Neuronal stem cell (in vitro differentiated cells): ENCODE data around the gene PARD3.

ENCODE experiments used
- DNase-seq: peaks from one replicate; pipeline ENCODE4 v3.0.0-alpha.2; 2013; ENCODE audit warnings: low spot score
- H2AFZ ChIP-seq: one replicate; pipeline ENCODE4 v1.6.1; 2013; ENCODE audit warnings: mild to moderate bottlenecking, low read length, inconsistent platforms
- H2AK5ac ChIP-seq: 2 replicates; pipeline ENCODE4 v1.6.1; 2013; ENCODE audit warnings: low read depth, mild to moderate bottlenecking, inconsistent platforms, low read length, moderate library complexity, mixed read lengths
- H2BK120ac ChIP-seq: 2 replicates; pipeline ENCODE4 v1.6.1; 2013; ENCODE audit warnings: low read depth, mild to moderate bottlenecking, inconsistent platforms, low read length, moderate library complexity, mixed read lengths
- H2BK12ac ChIP-seq: one replicate; pipeline ENCODE4 v1.6.1; 2013; ENCODE audit warnings: low read length, inconsistent platforms
- H2BK15ac ChIP-seq: 2 replicates; pipeline ENCODE4 v1.6.1; 2013; ENCODE audit warnings: mild to moderate bottlenecking, low read length, inconsistent platforms, mixed read lengths
- H2BK5ac ChIP-seq: one replicate; pipeline ENCODE4 v1.6.1; 2013; ENCODE audit warnings: inconsistent platforms, mild to moderate bottlenecking, low read length, moderate library complexity
- H3K14ac ChIP-seq: one replicate; pipeline ENCODE4 v1.6.1; 2013; ENCODE audit warnings: low read length, inconsistent platforms
- H3K18ac ChIP-seq: 2 replicates; pipeline ENCODE4 v1.6.1; 2013; ENCODE audit warnings: low read length, inconsistent platforms
- H3K23ac ChIP-seq: 2 replicates; pipeline ENCODE4 v1.6.1; 2013; ENCODE audit warnings: low read depth, mild to moderate bottlenecking, mixed read lengths, low read length, inconsistent platforms; ENCODE audit not compliant: poor library complexity
- H3K27ac ChIP-seq: replicated peaks from 3 replicates; pipeline ENCODE4 v1.5.1; 2013; ENCODE audit warnings: low read length, inconsistent platforms
- H3K27me3 ChIP-seq, 3 experiments: 2 replicates each; pipeline ENCODE4 v1.6.1; 2013; ENCODE audit warnings: low read length in 3 of 3, mild to moderate bottlenecking in 2 of 3, inconsistent platforms in 1 of 3, low read depth in 1 of 3, mixed read lengths in 1 of 3, moderate library complexity in 1 of 3; ENCODE audit not compliant: control insufficient read depth in 3 of 3, insufficient read depth in 3 of 3
- H3K36me3 ChIP-seq, 2 donors: replicated peaks in 1 of 2; 2 replicates each; pipeline ENCODE4 v1.6.1; 2013; ENCODE audit warnings: low read length in 2 of 2; ENCODE audit not compliant: control insufficient read depth in 2 of 2, insufficient read depth in 2 of 2
- H3K4ac ChIP-seq: 2 replicates; pipeline ENCODE4 v1.6.1; 2013; ENCODE audit warnings: inconsistent platforms, mild to moderate bottlenecking, low read length, moderate library complexity
- H3K4me1 ChIP-seq, 2 donors: 1 replicate in 1 of 2; 2 replicates in 1 of 2; pipeline ENCODE4 v1.6.1; 2013; ENCODE audit warnings: low read length in 2 of 2, low read depth in 1 of 2; ENCODE audit not compliant: control insufficient read depth in 2 of 2, insufficient read depth in 1 of 2
- H3K4me2 ChIP-seq: one replicate; pipeline ENCODE4 v1.6.1; 2013; ENCODE audit warnings: mild to moderate bottlenecking, low read length, inconsistent platforms; ENCODE audit not compliant: insufficient read depth, poor library complexity, severe bottlenecking
- H3K4me3 ChIP-seq, 2 donors: 2 replicates each; pipeline ENCODE4 v1.5.1; 2013; ENCODE audit warnings: low read length in 2 of 2, mild to moderate bottlenecking in 2 of 2, inconsistent platforms in 1 of 2, moderate library complexity in 1 of 2
- H3K79me1 ChIP-seq: one replicate; pipeline ENCODE4 v1.6.1; 2013; ENCODE audit warnings: low read depth, mild to moderate bottlenecking, inconsistent platforms, low read length, moderate library complexity
- H3K9ac ChIP-seq: one replicate; pipeline ENCODE4 v1.6.1; 2013; ENCODE audit warnings: mild to moderate bottlenecking, low read depth, low read length, inconsistent platforms; ENCODE audit not compliant: poor library complexity
- H3K9me3 ChIP-seq, 2 donors: replicated peaks in 1 of 2; 2 replicates each; pipeline versions ENCODE3 to v1.6.1; 2013; ENCODE audit warnings: low read length in 2 of 2, mild to moderate bottlenecking in 2 of 2, inconsistent platforms in 1 of 2, low read depth in 1 of 2, mixed read lengths in 1 of 2, moderate library complexity in 1 of 2; ENCODE audit not compliant: control insufficient read depth in 2 of 2, insufficient read depth in 1 of 2
- H4K8ac ChIP-seq: one replicate; pipeline ENCODE4 v1.6.1; 2013; ENCODE audit warnings: low read depth, mild to moderate bottlenecking, inconsistent platforms, low read length, moderate library complexity
- H4K91ac ChIP-seq: one replicate; pipeline ENCODE4 v1.6.1; 2013; ENCODE audit warnings: low read length, low read depth, mild to moderate bottlenecking, inconsistent platforms; ENCODE audit not compliant: poor library complexity
- WGBS, 2 donors: extraction: QIAGEN DNeasy Blood & Tissue Kit; methylation state at CpG; one replicate each; pipeline ENCODE4 v1.1.7; 2013; ENCODE audit warnings: missing lambda C conversion rate in 2 of 2, mixed read lengths in 1 of 2; ENCODE audit not compliant: insufficient read length in 2 of 2, insufficient replicate concordance in 1 of 2; ENCODE audit errors: extremely low coverage in 2 of 2; 5-methylcytosine and 5-hydroxymethylcytosine counted together

The PARD3 gene

GRCh38 chr10:34722404-34722803, 92.7 kb downstream of the PARD3 start:
- H3K27ac ChIP-seq: no peak overlapping the region
- peaks cover 3 to 4% of the 10 kb centered on the region in 2 donors for H3K4me1 ChIP-seq
- no peak for DNase-seq
- H3K4me3 ChIP-seq: no peak overlapping the region
- H3K14ac ChIP-seq: no peak overlapping the region
- H3K9ac ChIP-seq: no peak overlapping the region
- H2BK5ac ChIP-seq: no peak overlapping the region
- no peak overlapping the region for H3K4ac ChIP-seq
- no peak overlapping the region for H3K23ac ChIP-seq
- no peaks in the 10 kb centered on the region for H3K27me3 ChIP-seq
- no peak overlapping the region for H2AFZ ChIP-seq
- WGBS, 2 donors: no CpG with 5 or more reads among the region's 4 CpGs
- no peak overlapping the region for H2AK5ac ChIP-seq
- no peak overlapping the region for H3K18ac ChIP-seq
- H2BK15ac ChIP-seq: no peak overlapping the region
- H3K9me3 ChIP-seq: no peaks in the 10 kb centered on the region
- H3K36me3 ChIP-seq: no peaks in the 10 kb centered on the region
- H4K91ac ChIP-seq: no peak overlapping the region
- no peak overlapping the region for H3K4me2 ChIP-seq
- H2BK12ac ChIP-seq: no peak overlapping the region
- H3K79me1 ChIP-seq: peaks cover 6% of the 10 kb centered on the region
- no peak overlapping the region for H4K8ac ChIP-seq
- H2BK120ac ChIP-seq: no peak overlapping the region

GRCh38 chr10:34721208-34721840, 93.8 kb downstream of the PARD3 start:
- Histone ChIP-seq H3K9me3 (no peaks in the 10 kb centered on the region), H3K79me1 (peaks cover 4% of the 10 kb centered on the region), H3K27ac (no peak overlapping the region), H3K27me3 (no peaks in the 10 kb centered on the region), H2BK12ac (no peak overlapping the region), H2BK15ac (no peak overlapping the region), H2AK5ac (no peak overlapping the region), H3K4me2 (no peak overlapping the region), H4K8ac (no peak overlapping the region), H3K36me3 (no peaks in the 10 kb centered on the region), H2AFZ (no peak overlapping the region), H3K4me1 (peaks cover 2 to 3% of the 10 kb centered on the region in 2 donors), H2BK5ac (no peak overlapping the region), H3K4me3 (no peak overlapping the region), H2BK120ac (no peak overlapping the region), H3K9ac (no peak overlapping the region), H4K91ac (no peak overlapping the region), H3K23ac (no peak overlapping the region), H3K18ac (no peak overlapping the region), H3K14ac (no peak overlapping the region), H3K4ac (no peak overlapping the region)
- no CpG with 5 or more reads among the region's 5 CpGs for WGBS, 2 donors
- DNase-seq: no peak

- Histone ChIP-seq H2AK5ac (no peak overlapping the region), H2BK5ac (no peak overlapping the region), H3K14ac (no peak overlapping the region), H3K4me1 (peaks cover 2 to 3% of the 10 kb centered on the region in 2 donors), H3K23ac (no peak overlapping the region), H3K4me3 (no peak overlapping the region), H4K8ac (no peak overlapping the region), H3K9ac (no peak overlapping the region), H3K79me1 (peaks cover 4% of the 10 kb centered on the region), H4K91ac (no peak overlapping the region), H3K36me3 (no peaks in the 10 kb centered on the region), H3K27me3 (no peaks in the 10 kb centered on the region), H3K27ac (no peak overlapping the region), H2BK15ac (no peak overlapping the region), H2BK120ac (no peak overlapping the region), H3K18ac (no peak overlapping the region), H3K9me3 (no peaks in the 10 kb centered on the region), H3K4ac (no peak overlapping the region), H2AFZ (no peak overlapping the region), H3K4me2 (no peak overlapping the region), H2BK12ac (no peak overlapping the region)
- WGBS, 2 donors: no CpG with 5 or more reads among the region's 1 CpG
- DNase-seq: no peak
Observed at GRCh38 chr10:34719746-34720145, 95.3 kb downstream of the PARD3 start.

- H3K79me1 ChIP-seq: peaks cover 4% of the 10 kb centered on the region
- no CpG with 5 or more reads among the region's 2 CpGs for WGBS, 2 donors
- H2BK120ac ChIP-seq: no peak overlapping the region
- no peak overlapping the region for H2AFZ ChIP-seq
- H4K91ac ChIP-seq: no peak overlapping the region
- no peaks in the 10 kb centered on the region for H3K27me3 ChIP-seq
- no peak overlapping the region for H3K14ac ChIP-seq
- no peaks in the 10 kb centered on the region for H3K36me3 ChIP-seq
- no peak overlapping the region for H3K9ac ChIP-seq
- H3K4me1 ChIP-seq: peaks cover 2 to 3% of the 10 kb centered on the region in 2 donors
- H2BK12ac ChIP-seq: no peak overlapping the region
- no peak overlapping the region for H3K4me3 ChIP-seq
- H2BK5ac ChIP-seq: no peak overlapping the region
- no peak overlapping the region for H2AK5ac ChIP-seq
- no peak overlapping the region for H3K4ac ChIP-seq
- no peak overlapping the region for H3K4me2 ChIP-seq
- no peak overlapping the region for H2BK15ac ChIP-seq
- H3K18ac ChIP-seq: no peak overlapping the region
- no peak overlapping the region for H3K23ac ChIP-seq
- H3K9me3 ChIP-seq: no peaks in the 10 kb centered on the region
- H3K27ac ChIP-seq: no peak overlapping the region
- DNase-seq: no peak
- H4K8ac ChIP-seq: no peak overlapping the region
Observed at GRCh38 chr10:34719328-34719727, 95.8 kb downstream of the PARD3 start.
